Measurements from ENCODE around the gene EYA3.

EYA3 gene

GRCh38 chr1:27934818-27935549 is 153.4 kb downstream of the EYA3 start, which contains the start of gene SMPDL3B:
SMPDL3B (plus strand) TSS chr1:27935000; CDS start chr1:27935184, 184 bp downstream.
- H3K9me3 ChIP-seq (ENCODE audit: control insufficient read depth, insufficient read depth, low read length): no peaks in the 10 kb centered on the region
- H3K27me3 ChIP-seq (ENCODE audit: control insufficient read depth, low read length): peaks cover 16% of the 10 kb centered on the region
- no peaks in the 10 kb centered on the region for H3K36me3 ChIP-seq (ENCODE audit: control insufficient read depth, low read length)
- no peaks in the 10 kb centered on the region for H3F3A ChIP-seq (ENCODE audit: control insufficient read depth, insufficient read depth)
- H3K4me3 ChIP-seq (ENCODE audit: low read length): no peak within 1 kb of the TSS; the same call in 1 of the 2 replicates
- H4K20me1 ChIP-seq (ENCODE audit: control insufficient read depth, insufficient read depth, low read depth, low read length): no peaks in the 10 kb centered on the region
- H3K79me2 ChIP-seq (ENCODE audit: control insufficient read depth, low read length): no peaks in the 10 kb centered on the region
- H3K4me1 ChIP-seq (ENCODE audit: control insufficient read depth, low read length): peaks cover 19% of the 10 kb centered on the region
- H3K9me2 ChIP-seq (replicated peaks; ENCODE audit: control insufficient read depth, low read length): no peaks in the 10 kb centered on the region
- no peak within 1 kb of the TSS for H3K27ac ChIP-seq (ENCODE audit: low read depth, low read length)
- H3K4me2 ChIP-seq (ENCODE audit: low read length): peak within 1 kb of the TSS; percentile 38
- TF ChIP-seq CTCF (IDR thresholded peaks at IDR 0.05; ENCODE audit: low read depth, low read length, poor library complexity, severe bottlenecking): no peak
- no peak for TF ChIP-seq EZH2phosphoT487 (IDR thresholded peaks at IDR 0.05; ENCODE audit: borderline replicate concordance, low read length)

GRCh38 chr1:27931759-27932158 is 156.7 kb downstream of the EYA3 start:
- Histone ChIP-seq H3K79me2 (ENCODE audit: control insufficient read depth, low read length) (no peaks in the 10 kb centered on the region), H3K27ac (ENCODE audit: low read depth, low read length) (no peak overlapping the region), H3K36me3 (ENCODE audit: control insufficient read depth, low read length) (no peaks in the 10 kb centered on the region), H3K27me3 (ENCODE audit: control insufficient read depth, low read length) (peaks cover 16% of the 10 kb centered on the region), H3K4me1 (ENCODE audit: control insufficient read depth, low read length) (peaks cover 18% of the 10 kb centered on the region), H3K4me3 (ENCODE audit: low read length) (no peak overlapping the region), H3F3A (ENCODE audit: control insufficient read depth, insufficient read depth) (no peaks in the 10 kb centered on the region), H4K20me1 (ENCODE audit: control insufficient read depth, insufficient read depth, low read depth, low read length) (no peaks in the 10 kb centered on the region), H3K4me2 (ENCODE audit: low read length) (no peak overlapping the region), H3K9me2 (replicated peaks; ENCODE audit: control insufficient read depth, low read length) (no peaks in the 10 kb centered on the region), H3K9me3 (ENCODE audit: control insufficient read depth, insufficient read depth, low read length) (no peaks in the 10 kb centered on the region)
- TF ChIP-seq EZH2phosphoT487 (IDR thresholded peaks at IDR 0.05; ENCODE audit: borderline replicate concordance, low read length) (no peak), CTCF (IDR thresholded peaks at IDR 0.05; ENCODE audit: low read depth, low read length, poor library complexity, severe bottlenecking) (no peak)

GRCh38 chr1:27931184-27931583 is 157.2 kb downstream of the EYA3 start:
- no peaks in the 10 kb centered on the region for H3K9me3 ChIP-seq (ENCODE audit: control insufficient read depth, insufficient read depth, low read length)
- H3K9me2 ChIP-seq (replicated peaks; ENCODE audit: control insufficient read depth, low read length): no peaks in the 10 kb centered on the region
- no peaks in the 10 kb centered on the region for H3F3A ChIP-seq (ENCODE audit: control insufficient read depth, insufficient read depth)
- no peaks in the 10 kb centered on the region for H3K36me3 ChIP-seq (ENCODE audit: control insufficient read depth, low read length)
- TF ChIP-seq CTCF (IDR thresholded peaks at IDR 0.05; ENCODE audit: low read depth, low read length, poor library complexity, severe bottlenecking) (no peak), EZH2phosphoT487 (IDR thresholded peaks at IDR 0.05; ENCODE audit: borderline replicate concordance, low read length) (no peak)
- no peaks in the 10 kb centered on the region for H3K79me2 ChIP-seq (ENCODE audit: control insufficient read depth, low read length)
- peaks cover 20% of the 10 kb centered on the region for H3K27me3 ChIP-seq (ENCODE audit: control insufficient read depth, low read length)
- H3K27ac ChIP-seq (ENCODE audit: low read depth, low read length): no peak overlapping the region
- no peak overlapping the region for H3K4me2 ChIP-seq (ENCODE audit: low read length)
- peaks cover 18% of the 10 kb centered on the region for H3K4me1 ChIP-seq (ENCODE audit: control insufficient read depth, low read length)
- no peaks in the 10 kb centered on the region for H4K20me1 ChIP-seq (ENCODE audit: control insufficient read depth, insufficient read depth, low read depth, low read length)
- no peak overlapping the region for H3K4me3 ChIP-seq (ENCODE audit: low read length)

Data from DOHH2 (cell line).